H1 (cell line): ENCODE data around the gene SAA1. TPM values are rescaled to one million over a fixed set of nuclear protein-coding genes. Genes with fewer than 3 reads are reported as not detected.

ENCODE experiments used
- CHD1 ChIP-seq: IDR thresholded peaks from 2 replicates; pipeline ENCODE4 v1.6.1; 2012; ENCODE audit warnings: low read depth, low read length, improper control_type of control experiment
- HDAC2 ChIP-seq, 2 experiments: fragments of 300-600 bp in 1 of 2; sonication (generic) in 1 of 2; IDR thresholded peaks; 2 replicates each; pipeline ENCODE4 v1.6.1; 2011 to 2012; ENCODE audit warnings: low read depth in 2 of 2, low read length in 2 of 2, mild to moderate bottlenecking in 2 of 2, moderate library complexity in 2 of 2, borderline replicate concordance in 1 of 2, inconsistent platforms in 1 of 2
- KDM5A ChIP-seq: fragments of 200-600 bp; IDR thresholded peaks from 2 replicates; pipeline ENCODE4 v1.7.1; 2012; ENCODE audit warnings: mild to moderate bottlenecking, low read length, inconsistent platforms, mixed read lengths
- SAP30 ChIP-seq: fragments of 300-600 bp; sonication (generic); IDR thresholded peaks from 2 replicates; pipeline ENCODE4 v1.7.1; 2012; ENCODE audit warnings: low read length, moderate library complexity, mild to moderate bottlenecking, inconsistent platforms; ENCODE audit not compliant: insufficient read depth, insufficient replicate concordance
- SP1 ChIP-seq: IDR thresholded peaks from 2 replicates; pipeline ENCODE4 v1.6.1; 2011; ENCODE audit warnings: low read depth, low read length
- SP2 ChIP-seq: IDR thresholded peaks from 2 replicates; pipeline ENCODE4 v1.6.1; 2012; ENCODE audit warnings: mild to moderate bottlenecking, low read length, inconsistent platforms
- SRF ChIP-seq: IDR thresholded peaks from 2 replicates; pipeline ENCODE4 v1.6.1; 2011; ENCODE audit warnings: mild to moderate bottlenecking, low read depth, low read length, moderate library complexity
- polyA plus RNA-seq, 7 experiments: library from polyadenylated mRNA; depleted of rRNA in 3 of 7; stranded (reverse) in 5 of 7; unstranded in 2 of 7; fragments of >200 nt in 5 of 7; fragments of 200-250 nt in 2 of 7; gene quantifications; 1 replicate in 5 of 7; 2 replicates in 1 of 7; 4 replicates in 1 of 7; pipeline versions ENCODE4 v1.2.1 to v1.2.3, GENCODE V29; 2011 to 2013; ENCODE audit warnings: missing spikeins in 2 of 7, mixed read lengths in 2 of 7
- total RNA-seq: library from RNA; stranded (reverse); fragmentation: NEBNext Ultra II Directional; extraction: Animal tissue kit (Norgen Biotek cat#: 25700); gene quantifications from 2 replicates; pipeline ENCODE4 v1.2.1, GENCODE V29; 2021
- TF ChIP-seq, protein P1 (sequence below): fragments of 300-600 bp; sonication (generic); IDR thresholded peaks from 2 replicates; pipeline ENCODE4 v1.7.1; 2012; ENCODE audit warnings: low read length, moderate library complexity, mild to moderate bottlenecking, inconsistent platforms; ENCODE audit not compliant: insufficient replicate concordance
- TF ChIP-seq, protein P2 (sequence below), 3 experiments: IDR thresholded peaks; 1 replicate in 2 of 3; 2 replicates in 1 of 3; pipeline versions ENCODE4 v1.5.1 to v1.6.1; 2011; ENCODE audit warnings: low read length in 3 of 3, mild to moderate bottlenecking in 3 of 3, inconsistent platforms in 2 of 3, low read depth in 1 of 3, moderate library complexity in 1 of 3; ENCODE audit not compliant: insufficient read depth in 1 of 3; ENCODE audit errors: control extremely low read depth in 1 of 3

The SAA1 gene
- total and polyA plus RNA-seq, 2 of the 8 experiments (the other 6 are each of a cell fraction or from before 2014, with no cell fraction given), result 0.41 TPM; not detected in 1

DNA sequence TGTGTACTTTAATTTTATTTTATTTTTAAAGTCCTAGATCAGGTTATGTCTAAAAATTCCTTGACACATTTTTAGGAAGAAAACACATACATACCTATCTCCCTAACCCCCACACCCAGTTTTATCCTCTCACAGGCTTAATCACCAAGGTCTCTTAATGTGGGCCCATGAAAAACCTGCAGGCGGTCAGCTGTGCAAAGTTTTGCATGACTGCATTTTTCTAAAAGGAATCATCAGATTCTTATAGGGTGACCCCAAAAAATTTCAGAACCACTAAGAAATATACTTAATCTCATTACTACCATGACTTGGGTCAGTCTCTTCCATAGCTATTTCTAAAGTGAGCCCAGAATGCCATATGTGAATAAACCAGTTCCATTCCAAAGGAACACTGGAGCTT lies 19.8 kb downstream of the SAA1 start (continued):
- TF ChIP-seq, protein P1, sequence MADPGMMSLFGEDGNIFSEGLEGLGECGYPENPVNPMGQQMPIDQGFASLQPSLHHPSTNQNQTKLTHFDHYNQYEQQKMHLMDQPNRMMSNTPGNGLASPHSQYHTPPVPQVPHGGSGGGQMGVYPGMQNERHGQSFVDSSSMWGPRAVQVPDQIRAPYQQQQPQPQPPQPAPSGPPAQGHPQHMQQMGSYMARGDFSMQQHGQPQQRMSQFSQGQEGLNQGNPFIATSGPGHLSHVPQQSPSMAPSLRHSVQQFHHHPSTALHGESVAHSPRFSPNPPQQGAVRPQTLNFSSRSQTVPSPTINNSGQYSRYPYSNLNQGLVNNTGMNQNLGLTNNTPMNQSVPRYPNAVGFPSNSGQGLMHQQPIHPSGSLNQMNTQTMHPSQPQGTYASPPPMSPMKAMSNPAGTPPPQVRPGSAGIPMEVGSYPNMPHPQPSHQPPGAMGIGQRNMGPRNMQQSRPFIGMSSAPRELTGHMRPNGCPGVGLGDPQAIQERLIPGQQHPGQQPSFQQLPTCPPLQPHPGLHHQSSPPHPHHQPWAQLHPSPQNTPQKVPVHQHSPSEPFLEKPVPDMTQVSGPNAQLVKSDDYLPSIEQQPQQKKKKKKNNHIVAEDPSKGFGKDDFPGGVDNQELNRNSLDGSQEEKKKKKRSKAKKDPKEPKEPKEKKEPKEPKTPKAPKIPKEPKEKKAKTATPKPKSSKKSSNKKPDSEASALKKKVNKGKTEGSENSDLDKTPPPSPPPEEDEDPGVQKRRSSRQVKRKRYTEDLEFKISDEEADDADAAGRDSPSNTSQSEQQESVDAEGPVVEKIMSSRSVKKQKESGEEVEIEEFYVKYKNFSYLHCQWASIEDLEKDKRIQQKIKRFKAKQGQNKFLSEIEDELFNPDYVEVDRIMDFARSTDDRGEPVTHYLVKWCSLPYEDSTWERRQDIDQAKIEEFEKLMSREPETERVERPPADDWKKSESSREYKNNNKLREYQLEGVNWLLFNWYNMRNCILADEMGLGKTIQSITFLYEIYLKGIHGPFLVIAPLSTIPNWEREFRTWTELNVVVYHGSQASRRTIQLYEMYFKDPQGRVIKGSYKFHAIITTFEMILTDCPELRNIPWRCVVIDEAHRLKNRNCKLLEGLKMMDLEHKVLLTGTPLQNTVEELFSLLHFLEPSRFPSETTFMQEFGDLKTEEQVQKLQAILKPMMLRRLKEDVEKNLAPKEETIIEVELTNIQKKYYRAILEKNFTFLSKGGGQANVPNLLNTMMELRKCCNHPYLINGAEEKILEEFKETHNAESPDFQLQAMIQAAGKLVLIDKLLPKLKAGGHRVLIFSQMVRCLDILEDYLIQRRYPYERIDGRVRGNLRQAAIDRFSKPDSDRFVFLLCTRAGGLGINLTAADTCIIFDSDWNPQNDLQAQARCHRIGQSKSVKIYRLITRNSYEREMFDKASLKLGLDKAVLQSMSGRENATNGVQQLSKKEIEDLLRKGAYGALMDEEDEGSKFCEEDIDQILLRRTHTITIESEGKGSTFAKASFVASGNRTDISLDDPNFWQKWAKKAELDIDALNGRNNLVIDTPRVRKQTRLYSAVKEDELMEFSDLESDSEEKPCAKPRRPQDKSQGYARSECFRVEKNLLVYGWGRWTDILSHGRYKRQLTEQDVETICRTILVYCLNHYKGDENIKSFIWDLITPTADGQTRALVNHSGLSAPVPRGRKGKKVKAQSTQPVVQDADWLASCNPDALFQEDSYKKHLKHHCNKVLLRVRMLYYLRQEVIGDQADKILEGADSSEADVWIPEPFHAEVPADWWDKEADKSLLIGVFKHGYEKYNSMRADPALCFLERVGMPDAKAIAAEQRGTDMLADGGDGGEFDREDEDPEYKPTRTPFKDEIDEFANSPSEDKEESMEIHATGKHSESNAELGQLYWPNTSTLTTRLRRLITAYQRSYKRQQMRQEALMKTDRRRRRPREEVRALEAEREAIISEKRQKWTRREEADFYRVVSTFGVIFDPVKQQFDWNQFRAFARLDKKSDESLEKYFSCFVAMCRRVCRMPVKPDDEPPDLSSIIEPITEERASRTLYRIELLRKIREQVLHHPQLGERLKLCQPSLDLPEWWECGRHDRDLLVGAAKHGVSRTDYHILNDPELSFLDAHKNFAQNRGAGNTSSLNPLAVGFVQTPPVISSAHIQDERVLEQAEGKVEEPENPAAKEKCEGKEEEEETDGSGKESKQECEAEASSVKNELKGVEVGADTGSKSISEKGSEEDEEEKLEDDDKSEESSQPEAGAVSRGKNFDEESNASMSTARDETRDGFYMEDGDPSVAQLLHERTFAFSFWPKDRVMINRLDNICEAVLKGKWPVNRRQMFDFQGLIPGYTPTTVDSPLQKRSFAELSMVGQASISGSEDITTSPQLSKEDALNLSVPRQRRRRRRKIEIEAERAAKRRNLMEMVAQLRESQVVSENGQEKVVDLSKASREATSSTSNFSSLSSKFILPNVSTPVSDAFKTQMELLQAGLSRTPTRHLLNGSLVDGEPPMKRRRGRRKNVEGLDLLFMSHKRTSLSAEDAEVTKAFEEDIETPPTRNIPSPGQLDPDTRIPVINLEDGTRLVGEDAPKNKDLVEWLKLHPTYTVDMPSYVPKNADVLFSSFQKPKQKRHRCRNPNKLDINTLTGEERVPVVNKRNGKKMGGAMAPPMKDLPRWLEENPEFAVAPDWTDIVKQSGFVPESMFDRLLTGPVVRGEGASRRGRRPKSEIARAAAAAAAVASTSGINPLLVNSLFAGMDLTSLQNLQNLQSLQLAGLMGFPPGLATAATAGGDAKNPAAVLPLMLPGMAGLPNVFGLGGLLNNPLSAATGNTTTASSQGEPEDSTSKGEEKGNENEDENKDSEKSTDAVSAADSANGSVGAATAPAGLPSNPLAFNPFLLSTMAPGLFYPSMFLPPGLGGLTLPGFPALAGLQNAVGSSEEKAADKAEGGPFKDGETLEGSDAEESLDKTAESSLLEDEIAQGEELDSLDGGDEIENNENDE, result no peak
- no peak for TF ChIP-seq SAP30
- no peak for TF ChIP-seq KDM5A
- no peak for TF ChIP-seq CHD1
- no peak for TF ChIP-seq SP2
- TF ChIP-seq HDAC2 (IDR thresholded peaks at IDR 0.05; ENCODE audit: borderline replicate concordance in 1 of 2, low read depth in 2 of 2, low read length in 2 of 2), result no peak
- TF ChIP-seq SRF, result no peak
- TF ChIP-seq, protein P2, sequence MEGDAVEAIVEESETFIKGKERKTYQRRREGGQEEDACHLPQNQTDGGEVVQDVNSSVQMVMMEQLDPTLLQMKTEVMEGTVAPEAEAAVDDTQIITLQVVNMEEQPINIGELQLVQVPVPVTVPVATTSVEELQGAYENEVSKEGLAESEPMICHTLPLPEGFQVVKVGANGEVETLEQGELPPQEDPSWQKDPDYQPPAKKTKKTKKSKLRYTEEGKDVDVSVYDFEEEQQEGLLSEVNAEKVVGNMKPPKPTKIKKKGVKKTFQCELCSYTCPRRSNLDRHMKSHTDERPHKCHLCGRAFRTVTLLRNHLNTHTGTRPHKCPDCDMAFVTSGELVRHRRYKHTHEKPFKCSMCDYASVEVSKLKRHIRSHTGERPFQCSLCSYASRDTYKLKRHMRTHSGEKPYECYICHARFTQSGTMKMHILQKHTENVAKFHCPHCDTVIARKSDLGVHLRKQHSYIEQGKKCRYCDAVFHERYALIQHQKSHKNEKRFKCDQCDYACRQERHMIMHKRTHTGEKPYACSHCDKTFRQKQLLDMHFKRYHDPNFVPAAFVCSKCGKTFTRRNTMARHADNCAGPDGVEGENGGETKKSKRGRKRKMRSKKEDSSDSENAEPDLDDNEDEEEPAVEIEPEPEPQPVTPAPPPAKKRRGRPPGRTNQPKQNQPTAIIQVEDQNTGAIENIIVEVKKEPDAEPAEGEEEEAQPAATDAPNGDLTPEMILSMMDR (IDR thresholded peaks at IDR 0.05; ENCODE audit: control extremely low read depth in 1 of 3, insufficient read depth in 1 of 3, low read depth in 1 of 3, low read length in 3 of 3), result no peak
- no peak for TF ChIP-seq SP1
